ENCODE results near the gene PRR11.
"Not testable (repeated sequence)": the region's sequence is repeated elsewhere in the genome, so short reads cannot be mapped to it uniquely, and the experiment has no call there.

PRR11 gene

GRCh38 chr17:59178266-59178985 lies 22.9 kb downstream of the PRR11 start:
- Histone ChIP-seq H3K4me3 (ENCODE audit: low read depth in 1 of 2, low read length in 1 of 2) (no peak overlapping the region), H3K9me3 (no peaks in the 10 kb centered on the region), H3K36me3 (peaks cover 23% of the 10 kb centered on the region), H3K4me1 (ENCODE audit: control insufficient read depth in 1 of 2, insufficient read depth in 1 of 2, low read depth in 1 of 2, low read length in 1 of 2) (no peaks in the 10 kb centered on the region), H3K27ac (no peak overlapping the region), H3K27me3 (no peaks in the 10 kb centered on the region)
- no peak for TF ChIP-seq CTCF (IDR thresholded peaks at IDR 0.05)

- not testable (repeated sequence) for H3K27me3 ChIP-seq; H3K9me3 ChIP-seq; H3K27ac ChIP-seq; H3K4me3 ChIP-seq (ENCODE audit: low read depth in 1 of 2, low read length in 1 of 2); H3K4me1 ChIP-seq (ENCODE audit: control insufficient read depth in 1 of 2, insufficient read depth in 1 of 2, low read depth in 1 of 2, low read length in 1 of 2)
- H3K36me3 ChIP-seq: peaks cover 13% of the 10 kb centered on the region
Measured at GRCh38 chr17:59179601-59180000, 24.1 kb downstream of the PRR11 start.

GRCh38 chr17:59180626-59181025 lies 25.1 kb downstream of the PRR11 start:
- Histone ChIP-seq H3K27ac (no peak overlapping the region), H3K9me3 (no peaks in the 10 kb centered on the region), H3K36me3 (peaks cover 21% of the 10 kb centered on the region), H3K4me1 (ENCODE audit: control insufficient read depth in 1 of 2, insufficient read depth in 1 of 2, low read depth in 1 of 2, low read length in 1 of 2) (no peaks in the 10 kb centered on the region), H3K4me3 (ENCODE audit: low read depth in 1 of 2, low read length in 1 of 2) (no peak overlapping the region), H3K27me3 (no peaks in the 10 kb centered on the region)
- no peak for TF ChIP-seq CTCF (IDR thresholded peaks at IDR 0.05)

DNA sequence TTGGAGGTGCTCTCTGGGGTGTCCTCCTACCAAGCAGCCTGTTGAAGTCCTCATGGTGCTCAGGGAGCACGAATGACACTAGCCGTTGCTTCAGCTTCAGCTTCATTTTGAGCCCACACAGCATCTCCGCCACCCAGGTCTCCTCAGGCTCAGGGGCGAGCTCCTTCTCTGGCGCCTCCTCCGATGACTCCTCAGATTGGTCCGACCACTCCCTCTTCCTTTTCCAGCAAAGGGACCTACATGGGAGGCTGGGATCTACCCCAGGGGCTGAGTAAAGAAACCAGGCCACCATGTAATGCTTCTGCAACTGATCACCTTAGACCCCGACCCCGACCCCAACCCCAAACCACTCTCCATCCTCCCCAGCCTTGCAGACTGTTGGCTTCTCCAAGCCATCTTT lies 25.9 kb downstream of the PRR11 start:
- TF ChIP-seq CTCF (IDR thresholded peaks at IDR 0.05): no peak
- H3K27ac ChIP-seq: no peak overlapping the region
- no peaks in the 10 kb centered on the region for H3K9me3 ChIP-seq
- H3K36me3 ChIP-seq: peaks cover 26% of the 10 kb centered on the region
- no peaks in the 10 kb centered on the region for H3K27me3 ChIP-seq
- no peak overlapping the region for H3K4me3 ChIP-seq (ENCODE audit: low read depth in 1 of 2, low read length in 1 of 2)
- no peaks in the 10 kb centered on the region for H3K4me1 ChIP-seq (ENCODE audit: control insufficient read depth in 1 of 2, insufficient read depth in 1 of 2, low read depth in 1 of 2, low read length in 1 of 2)

- no peaks in the 10 kb centered on the region for H3K4me1 ChIP-seq (ENCODE audit: control insufficient read depth in 1 of 2, insufficient read depth in 1 of 2, low read depth in 1 of 2, low read length in 1 of 2)
- no peak for TF ChIP-seq CTCF (IDR thresholded peaks at IDR 0.05)
- H3K36me3 ChIP-seq: peaks cover 36% of the 10 kb centered on the region
- no peak overlapping the region for H3K4me3 ChIP-seq (ENCODE audit: low read depth in 1 of 2, low read length in 1 of 2)
- H3K27ac ChIP-seq: no peak overlapping the region
- no peaks in the 10 kb centered on the region for H3K27me3 ChIP-seq
- no peaks in the 10 kb centered on the region for H3K9me3 ChIP-seq
Measured at GRCh38 chr17:59185997-59186396, 30.5 kb downstream of the PRR11 start.

GRCh38 chr17:59186850-59187249 lies 31.3 kb downstream of the PRR11 start:
- TF ChIP-seq CTCF (IDR thresholded peaks at IDR 0.05): no peak
- Histone ChIP-seq H3K27me3 (no peaks in the 10 kb centered on the region), H3K4me1 (ENCODE audit: control insufficient read depth in 1 of 2, insufficient read depth in 1 of 2, low read depth in 1 of 2, low read length in 1 of 2) (no peaks in the 10 kb centered on the region), H3K36me3 (peaks cover 36% of the 10 kb centered on the region), H3K4me3 (ENCODE audit: low read depth in 1 of 2, low read length in 1 of 2) (no peak overlapping the region), H3K9me3 (no peaks in the 10 kb centered on the region), H3K27ac (no peak overlapping the region)

Measured in neutrophil (primary cell).